HPDE6-E6E7 (cell line): ENCODE measurements around the gene SLC1A2.
"Not testable (repeated sequence)": the region's sequence is repeated elsewhere in the genome, so short reads cannot be mapped to it uniquely, and the experiment has no call there.

ENCODE experiments used
- DNase-seq: peaks from one replicate; pipeline ENCODE4 v3.0.0; 2011; ENCODE audit warnings: missing footprints; ENCODE audit errors: extremely low spot score

The SLC1A2 gene

GRCh38 chr11:35226756-35227155 is 192.6 kb downstream of the SLC1A2 start:
- DNase-seq: not testable (repeated sequence)

- no peak for DNase-seq
Observed at GRCh38 chr11:35225946-35226520, 193.3 kb downstream of the SLC1A2 start.

GRCh38 chr11:35223991-35224390 is 195.4 kb downstream of the SLC1A2 start:
- DNase-seq: no peak

GRCh38 chr11:35223371-35223796 is 196.0 kb downstream of the SLC1A2 start:
- no peak for DNase-seq

- DNase-seq: no peak
Observed at GRCh38 chr11:35218956-35219355, 200.4 kb downstream of the SLC1A2 start.

- DNase-seq: no peak
Observed at GRCh38 chr11:35216962-35217678, 202.2 kb downstream of the SLC1A2 start.

GRCh38 chr11:35215945-35216344 is 203.4 kb downstream of the SLC1A2 start:
- DNase-seq: no peak

GRCh38 chr11:35214792-35215193 is 204.6 kb downstream of the SLC1A2 start:
- peak; percentile 8 for DNase-seq

- DNase-seq: no peak
Observed at GRCh38 chr11:35214226-35214770, 205.1 kb downstream of the SLC1A2 start.

GRCh38 chr11:35211952-35212351 is 207.4 kb downstream of the SLC1A2 start:
- DNase-seq: no peak

GRCh38 chr11:35210876-35211546 is 208.3 kb downstream of the SLC1A2 start:
- DNase-seq: no peak

GRCh38 chr11:35208795-35209194 is 210.6 kb downstream of the SLC1A2 start:
- no peak for DNase-seq

GRCh38 chr11:35207471-35208403 is 211.6 kb downstream of the SLC1A2 start:
- DNase-seq: no peak

- DNase-seq: no peak
Observed at GRCh38 chr11:35206616-35207015, 212.7 kb downstream of the SLC1A2 start.

GRCh38 chr11:35204614-35205013 is 214.7 kb downstream of the SLC1A2 start:
- DNase-seq: no peak
